DND-41 (cell line): ENCODE measurements around the gene GIPC2.

Experiments used
- ATAC-seq: fragments of 200-7000 bp; cut with Tn5 transposase; 3 replicates; pipeline ENCODE4 v1.9.1; 2021; ENCODE audit warnings: low read depth; ENCODE audit not compliant: insufficient read depth
- DNase-seq: peaks from one replicate; pipeline ENCODE4 v3.0.0-alpha.2; 2020
- H2AFZ ChIP-seq: 2 replicates; pipeline ENCODE4 v1.6.0; 2012; ENCODE audit warnings: low read depth, low read length
- H3K27ac ChIP-seq: 2 replicates; pipeline ENCODE4 v1.5.1; 2012; ENCODE audit warnings: low read length, inconsistent platforms
- H3K27me3 ChIP-seq: fragments of 200-600 bp; sonication (generic); 2 replicates; pipeline ENCODE4 v1.6.0; 2012; ENCODE audit warnings: low read length, mild to moderate bottlenecking, inconsistent platforms; ENCODE audit not compliant: insufficient read depth, poor library complexity
- H3K36me3 ChIP-seq: 2 replicates; pipeline ENCODE4 v1.5.1; 2012; ENCODE audit warnings: low read length, inconsistent platforms; ENCODE audit not compliant: insufficient read depth
- H3K4me1 ChIP-seq: 2 replicates; pipeline ENCODE4 v1.5.1; 2012; ENCODE audit warnings: mild to moderate bottlenecking, low read length; ENCODE audit not compliant: insufficient read depth
- H3K4me2 ChIP-seq: 2 replicates; pipeline ENCODE4 v1.6.0; 2012; ENCODE audit warnings: mild to moderate bottlenecking, moderate library complexity, low read length, inconsistent platforms; ENCODE audit not compliant: insufficient read depth
- H3K4me3 ChIP-seq, 2 experiments: fragments of 200-600 bp in 1 of 2; shearing (Covaris generic) in 1 of 2; 2 replicates each; pipeline ENCODE4 v1.5.1; 2012 to 2016; ENCODE audit warnings: inconsistent platforms in 2 of 2, low read length in 2 of 2, mild to moderate bottlenecking in 2 of 2, low read depth in 1 of 2, moderate library complexity in 1 of 2
- H3K79me2 ChIP-seq: 2 replicates; pipeline ENCODE4 v1.6.0; 2012; ENCODE audit warnings: low read length, inconsistent platforms; ENCODE audit not compliant: insufficient read depth
- H3K9ac ChIP-seq: 2 replicates; pipeline ENCODE4 v1.6.0; 2012; ENCODE audit warnings: low read depth, mild to moderate bottlenecking, inconsistent platforms, low read length, moderate library complexity
- H3K9me3 ChIP-seq: 2 replicates; pipeline ENCODE4 v1.5.1; 2012; ENCODE audit warnings: low read length, moderate library complexity, mild to moderate bottlenecking, inconsistent platforms; ENCODE audit not compliant: insufficient read depth, severe bottlenecking
- H4K20me1 ChIP-seq: 2 replicates; pipeline ENCODE4 v1.6.0; 2012; ENCODE audit warnings: low read length; ENCODE audit not compliant: insufficient read depth
- CTCF ChIP-seq: IDR thresholded peaks from 2 replicates; pipeline ENCODE4 v1.5.1; 2012; ENCODE audit warnings: borderline replicate concordance, low read length, moderate library complexity, mild to moderate bottlenecking; ENCODE audit not compliant: poor library complexity, severe bottlenecking; ENCODE audit errors: extremely low read depth
- EZH2 ChIP-seq: IDR thresholded peaks from 3 replicates; pipeline ENCODE4 v1.6.1; 2012; ENCODE audit warnings: borderline replicate concordance, low read depth, mild to moderate bottlenecking, moderate library complexity, low read length, inconsistent platforms; ENCODE audit not compliant: severe bottlenecking

The GIPC2 gene

GRCh38 chr1:78072216-78072615 lies 26.4 kb downstream of the GIPC2 start:
- H3K4me2 ChIP-seq = no peak overlapping the region
- TF ChIP-seq EZH2 = no peak
- TF ChIP-seq CTCF = no peak
- no peaks in the 10 kb centered on the region for H3K9me3 ChIP-seq
- no peak overlapping the region for H3K27ac ChIP-seq
- no peaks in the 10 kb centered on the region for H3K36me3 ChIP-seq
- H2AFZ ChIP-seq = no peak overlapping the region
- no peak overlapping the region for H3K4me3 ChIP-seq
- H3K27me3 ChIP-seq = peaks cover 14% of the 10 kb centered on the region
- no peaks in the 10 kb centered on the region for H3K4me1 ChIP-seq
- H3K79me2 ChIP-seq = no peaks in the 10 kb centered on the region
- DNase-seq = no peak
- H4K20me1 ChIP-seq = no peaks in the 10 kb centered on the region
- no peak for ATAC-seq
- no peak overlapping the region for H3K9ac ChIP-seq

GRCh38 chr1:78073441-78073840 lies 27.7 kb downstream of the GIPC2 start:
- Histone ChIP-seq H4K20me1 (no peaks in the 10 kb centered on the region), H3K9me3 (no peaks in the 10 kb centered on the region), H3K27ac (no peak overlapping the region), H3K4me1 (no peaks in the 10 kb centered on the region), H3K9ac (no peak overlapping the region), H3K27me3 (peaks cover 11% of the 10 kb centered on the region), H3K4me3 (no peak overlapping the region), H3K79me2 (no peaks in the 10 kb centered on the region), H3K36me3 (no peaks in the 10 kb centered on the region), H3K4me2 (no peak overlapping the region), H2AFZ (no peak overlapping the region)
- DNase-seq = no peak
- no peak for ATAC-seq
- no peak for TF ChIP-seq CTCF
- TF ChIP-seq EZH2 = no peak

GRCh38 chr1:78075621-78076020 lies 29.9 kb downstream of the GIPC2 start:
- H3K27me3 ChIP-seq = peaks cover 3% of the 10 kb centered on the region
- no peak overlapping the region for H2AFZ ChIP-seq
- TF ChIP-seq EZH2 (no peak), CTCF (no peak)
- no peaks in the 10 kb centered on the region for H3K36me3 ChIP-seq
- DNase-seq = no peak
- H3K4me3 ChIP-seq = no peak overlapping the region
- no peaks in the 10 kb centered on the region for H3K9me3 ChIP-seq
- no peak overlapping the region for H3K9ac ChIP-seq
- no peaks in the 10 kb centered on the region for H3K79me2 ChIP-seq
- H3K4me1 ChIP-seq = peaks cover 4% of the 10 kb centered on the region
- no peak for ATAC-seq
- H4K20me1 ChIP-seq = no peaks in the 10 kb centered on the region
- H3K4me2 ChIP-seq = no peak overlapping the region
- no peak overlapping the region for H3K27ac ChIP-seq

- ATAC-seq = no peak
- no peak overlapping the region for H3K4me2 ChIP-seq
- no peaks in the 10 kb centered on the region for H3K79me2 ChIP-seq
- no peak overlapping the region for H3K27ac ChIP-seq
- H3K36me3 ChIP-seq = no peaks in the 10 kb centered on the region
- H3K9me3 ChIP-seq = no peaks in the 10 kb centered on the region
- H3K4me1 ChIP-seq = peaks cover 8% of the 10 kb centered on the region
- H2AFZ ChIP-seq = no peak overlapping the region
- no peaks in the 10 kb centered on the region for H4K20me1 ChIP-seq
- TF ChIP-seq EZH2 = no peak
- no peak for DNase-seq
- H3K9ac ChIP-seq = no peak overlapping the region
- no peaks in the 10 kb centered on the region for H3K27me3 ChIP-seq
- H3K4me3 ChIP-seq = no peak overlapping the region
Measured at GRCh38 chr1:78078358-78078757, 32.6 kb downstream of the GIPC2 start.
